Uterus (tissue), 4 donors: ENCODE measurements around the gene AIM2. TPM values are rescaled to one million over a fixed set of nuclear protein-coding genes. Genes with fewer than 3 reads are reported as not detected.
"Not testable (repeated sequence)": the region's sequence is repeated elsewhere in the genome, so short reads cannot be mapped to it uniquely, and the experiment has no call there.

Experiments used
- DNase-seq, 2 donors: peaks; one replicate each; pipeline ENCODE4 v3.0.0-alpha.2; 2019 to 2020
- H3K27ac ChIP-seq, 2 donors: fragments of 200-600 bp; sonication (generic); 1 replicate in 1 of 2; 2 replicates in 1 of 2; pipeline ENCODE4 v1.5.1; 2016 to 2018
- H3K27me3 ChIP-seq, 2 donors: fragments of 200-600 bp; sonication (generic); one replicate each; pipeline ENCODE4 v1.5.1; 2018 to 2019; ENCODE audit warnings: control low read depth in 1 of 2
- H3K36me3 ChIP-seq, 2 donors: fragments of 200-600 bp; sonication (generic); one replicate each; pipeline ENCODE4 v1.5.1; 2019; ENCODE audit warnings: control low read depth in 1 of 2
- H3K4me1 ChIP-seq, 2 donors: fragments of 200-600 bp; sonication (generic); one replicate each; pipeline ENCODE4 v1.5.1; 2018 to 2019; ENCODE audit warnings: control low read depth in 1 of 2
- H3K4me3 ChIP-seq, 2 donors: fragments of 200-600 bp; sonication (generic); 1 replicate in 1 of 2; 2 replicates in 1 of 2; pipeline ENCODE4 v1.5.1; 2018 to 2019; ENCODE audit warnings: mild to moderate bottlenecking in 1 of 2
- H3K9me3 ChIP-seq, 2 donors: fragments of 200-600 bp; sonication (generic); one replicate each; pipeline ENCODE4 v1.5.1; 2019; ENCODE audit warnings: control low read depth in 1 of 2
- CTCF ChIP-seq, 4 experiments: fragments of 200-600 bp in 2 of 4; fragments of 450-650 bp in 2 of 4; sonication (generic) in 2 of 4; IDR thresholded peaks; one replicate each; pipeline ENCODE4 v1.5.1; 2016 to 2019; ENCODE audit warnings: antibody characterized with exemption in 4 of 4, mild to moderate bottlenecking in 2 of 4, moderate library complexity in 1 of 4
- POLR2A ChIP-seq, 2 donors: fragments of 450-650 bp; IDR thresholded peaks; one replicate each; pipeline ENCODE4 v1.6.1; 2016; ENCODE audit warnings: antibody characterized with exemption in 2 of 2, mild to moderate bottlenecking in 1 of 2, moderate library complexity in 1 of 2
- intact Hi-C: fragments of 100-400 bp; cut with DNase I; formaldehyde crosslinking; loops from one replicate; pipeline ENCODE4 v1.15.1; 2023; ENCODE audit warnings: low total_unique reads
- total RNA-seq, 4 donors: library from RNA; depleted of rRNA in 3 of 4; stranded (reverse); fragments of >200 nt in 3 of 4; gene quantifications; one replicate each; pipeline versions ENCODE4 v1.1.0 to v1.2.4, GENCODE V29; 2014 to 2023
- donor health status: DM: yes; HTN: yes; CAD: no.

Gene AIM2
- total RNA-seq, 4 donors from 2014 or later, result 0.55 to 4.1 TPM; not detected in 2

- Histone ChIP-seq H3K27me3 (no peaks in the 10 kb centered on the region), H3K36me3 (no peaks in the 10 kb centered on the region), H3K4me3 (no peak overlapping the region), H3K27ac (no peak overlapping the region), H3K9me3 (no peaks in the 10 kb centered on the region), H3K4me1 (no peaks in the 10 kb centered on the region)
- intact Hi-C loops, result no loop called here
- TF ChIP-seq CTCF (IDR thresholded peaks at IDR 0.05) (no peak), POLR2A (IDR thresholded peaks at IDR 0.05) (no peak)
- DNase-seq, result no peak
These were observed 36.4 kb downstream of the AIM2 start for GRCh38 chr1:159040206-159040605.

- no peak for DNase-seq
- intact Hi-C loops, result no loop called here
- H3K4me1 ChIP-seq, result no peaks in the 10 kb centered on the region
- H3K4me3 ChIP-seq, result no peak overlapping the region
- no peak for TF ChIP-seq CTCF (IDR thresholded peaks at IDR 0.05)
- no peak for TF ChIP-seq POLR2A (IDR thresholded peaks at IDR 0.05)
- no peaks in the 10 kb centered on the region for H3K27me3 ChIP-seq
- H3K27ac ChIP-seq, result no peak overlapping the region
- no peaks in the 10 kb centered on the region for H3K9me3 ChIP-seq
- H3K36me3 ChIP-seq, result no peaks in the 10 kb centered on the region
These were observed 45.6 kb downstream of the AIM2 start for GRCh38 chr1:159030877-159031447.

GRCh38 chr1:159030311-159030710, 46.3 kb downstream of the AIM2 start:
- H3K36me3 ChIP-seq, result no peaks in the 10 kb centered on the region

GRCh38 chr1:159026841-159027240, 49.7 kb downstream of the AIM2 start:
- H3K27ac ChIP-seq, DNase-seq, intact Hi-C loops, H3K27me3 ChIP-seq, H3K4me3 ChIP-seq, H3K9me3 ChIP-seq, H3K4me1 ChIP-seq, H3K36me3 ChIP-seq: not testable (repeated sequence)

More at GRCh38 chr1:159030311-159030710, 46.3 kb downstream of the AIM2 start:
- DNase-seq, result no peak
- Histone ChIP-seq H3K27ac (no peak overlapping the region), H3K4me1 (no peaks in the 10 kb centered on the region), H3K4me3 (no peak overlapping the region), H3K9me3 (no peaks in the 10 kb centered on the region), H3K27me3 (no peaks in the 10 kb centered on the region)
- TF ChIP-seq POLR2A (IDR thresholded peaks at IDR 0.05), result no peak
- no peak for TF ChIP-seq CTCF (IDR thresholded peaks at IDR 0.05)
- intact Hi-C loops, result no loop called here

GRCh38 chr1:159025043-159025442, 51.5 kb downstream of the AIM2 start:
- Histone ChIP-seq H3K27ac (no peak overlapping the region), H3K36me3 (no peaks in the 10 kb centered on the region), H3K4me1 (no peaks in the 10 kb centered on the region), H3K4me3 (no peak overlapping the region), H3K9me3 (no peaks in the 10 kb centered on the region), H3K27me3 (no peaks in the 10 kb centered on the region)
- intact Hi-C loops, result no loop called here
- no peak for DNase-seq
- TF ChIP-seq CTCF (IDR thresholded peaks at IDR 0.05) (no peak), POLR2A (IDR thresholded peaks at IDR 0.05) (no peak)

- Histone ChIP-seq H3K9me3 (no peaks in the 10 kb centered on the region), H3K27me3 (no peaks in the 10 kb centered on the region), H3K4me3 (no peak overlapping the region), H3K27ac (no peak overlapping the region), H3K36me3 (no peaks in the 10 kb centered on the region), H3K4me1 (no peaks in the 10 kb centered on the region)
- no peak for DNase-seq
- intact Hi-C loops, result no loop called here
- TF ChIP-seq CTCF (IDR thresholded peaks at IDR 0.05) (no peak), POLR2A (IDR thresholded peaks at IDR 0.05) (no peak)
These were observed 52.8 kb downstream of the AIM2 start for GRCh38 chr1:159023723-159024122.
